GM19455 (cell line): ENCODE data around the gene RIIAD1.

Experiments
- ATAC-seq: cut with Tn5 transposase; IDR thresholded peaks from one replicate; pipeline ENCODE4 v1.9.1; 2021; ENCODE audit not compliant: unreplicated experiment

RIIAD1 gene

GRCh38 chr1:151710187-151710840, 11.0 kb upstream of the RIIAD1 start:
- ATAC-seq, result no peak

GRCh38 chr1:151711044-151711800, 10.1 kb upstream of the RIIAD1 start:
- no peak for ATAC-seq

- ATAC-seq, result no peak
These were observed 9.4 kb upstream of the RIIAD1 start for GRCh38 chr1:151711951-151712350.

GRCh38 chr1:151713044-151713443, 8.3 kb upstream of the RIIAD1 start:
- ATAC-seq, result no peak

- no peak for ATAC-seq
These were observed 7.4 kb upstream of the RIIAD1 start for GRCh38 chr1:151713874-151714273.

- ATAC-seq, result no peak
These were observed 6.2 kb upstream of the RIIAD1 start for GRCh38 chr1:151714820-151715725.

- ATAC-seq, result no peak
These were observed 5.5 kb upstream of the RIIAD1 start for GRCh38 chr1:151715726-151716404.

- ATAC-seq, result no peak
These were observed 4.9 kb upstream of the RIIAD1 start for GRCh38 chr1:151716405-151716762.

- ATAC-seq, result no peak
These were observed 4.3 kb upstream of the RIIAD1 start, which contains the start of gene CELF3 for GRCh38 chr1:151716771-151717631. CELF3 (minus strand) TSS chr1:151716803; CDS start chr1:151716020, 783 bp downstream.

GRCh38 chr1:151718011-151718431, 3.3 kb upstream of the RIIAD1 start:
- ATAC-seq, result no peak

GRCh38 chr1:151718666-151719065, 2.7 kb upstream of the RIIAD1 start:
- ATAC-seq, result no peak

GRCh38 chr1:151720125-151720524, 1.2 kb upstream of the RIIAD1 start:
- ATAC-seq, result no peak

- no peak for ATAC-seq
These were observed 768 bp upstream of the RIIAD1 start for GRCh38 chr1:151720554-151720953.

- no peak for ATAC-seq
These were observed 627 bp downstream of the RIIAD1 start for GRCh38 chr1:151721788-151722510.

GRCh38 chr1:151723726-151724370, 2.5 kb downstream of the RIIAD1 start:
- no peak for ATAC-seq

- ATAC-seq, result no peak
These were observed 7.1 kb downstream of the RIIAD1 start for GRCh38 chr1:151728151-151729054.

GRCh38 chr1:151729157-151729965, 8.0 kb downstream of the RIIAD1 start:
- ATAC-seq, result no peak
